AML-193 (cell line): ENCODE measurements around the gene TBXT.
"Not testable (repeated sequence)": the region's sequence is repeated elsewhere in the genome, so short reads cannot be mapped to it uniquely, and the experiment has no call there.

ENCODE experiments used
- DNase-seq, 2 experiments: peaks; one replicate each; lab custom pipeline; 2025; lab: John Stamatoyannopoulos, UW

TBXT gene

DNA sequence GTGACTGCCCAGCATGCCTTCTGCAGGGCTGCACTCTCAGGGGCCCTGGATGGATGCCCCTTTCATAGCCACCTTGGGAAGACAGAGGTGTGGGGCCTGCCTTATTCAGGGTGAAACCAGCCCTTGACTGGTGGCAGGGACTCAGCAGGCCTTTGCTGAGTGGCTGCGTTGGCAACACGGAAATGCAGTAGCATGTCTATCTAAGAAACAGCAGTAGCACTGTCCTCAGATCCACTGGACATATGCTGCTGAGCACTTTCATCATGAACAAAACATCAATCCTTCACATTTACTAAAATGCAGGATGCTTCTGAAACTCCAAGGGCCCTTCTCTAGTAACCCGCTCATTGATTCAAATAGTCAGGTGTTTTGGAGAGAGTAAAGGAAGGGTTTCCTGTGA is 4.9 kb upstream of the TBXT start:
- DNase-seq: no peak

GRCh38 chr6:166169549-166170421 is 2.1 kb upstream of the TBXT start:
- no peak for DNase-seq

GRCh38 chr6:166168616-166169548 is 1.2 kb upstream of the TBXT start:
- DNase-seq: no peak

- no peak for DNase-seq
Measured at GRCh38 chr6:166167258-166167731, 356 bp downstream of the TBXT start.

DNA sequence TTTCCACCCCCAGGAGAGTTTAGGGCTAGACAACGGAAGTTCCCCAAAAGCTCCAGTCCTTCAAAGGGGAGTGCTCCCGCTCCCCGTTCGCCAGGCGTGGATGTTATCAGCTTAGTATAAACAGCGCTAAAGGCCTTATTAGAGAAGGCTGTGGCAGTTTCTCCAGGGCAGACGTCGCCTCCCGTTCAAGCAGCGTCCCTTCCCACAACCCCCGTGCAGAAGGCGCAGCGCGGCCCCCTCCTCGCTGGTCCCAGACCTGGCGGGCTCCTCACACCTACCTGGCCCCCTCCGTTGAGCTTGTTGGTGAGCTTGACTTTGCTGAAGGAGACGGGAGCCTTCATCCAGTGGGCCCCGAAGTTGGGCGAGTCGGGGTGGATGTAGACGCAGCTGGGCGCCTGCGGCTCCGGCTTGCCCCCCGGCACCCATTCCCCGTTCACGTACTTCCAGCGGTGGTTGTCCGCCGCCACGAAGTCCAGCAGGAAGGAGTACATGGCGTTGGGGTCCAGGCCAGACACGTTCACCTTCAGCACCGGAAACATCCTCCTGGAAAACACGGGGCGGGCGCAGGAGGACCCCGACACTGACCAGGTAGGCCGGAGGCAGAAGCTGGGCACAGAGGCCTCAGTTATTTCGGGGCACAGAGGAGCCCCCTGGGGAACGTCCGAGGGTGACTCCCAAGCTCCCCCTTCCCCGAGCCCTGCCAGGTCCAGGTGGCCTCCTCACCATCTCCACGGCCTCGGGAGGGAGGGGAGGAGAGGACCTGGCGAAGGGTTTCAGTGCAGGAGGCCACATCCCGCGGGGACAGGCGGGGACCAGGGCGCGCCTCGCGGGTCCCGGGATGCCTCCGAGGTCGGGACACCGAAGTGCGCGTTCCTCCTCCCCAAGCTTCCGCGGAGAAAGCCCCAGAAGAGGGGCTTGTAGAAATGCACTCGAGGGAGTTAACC is 1.1 kb downstream of the TBXT start:
- DNase-seq: no peak

DNA sequence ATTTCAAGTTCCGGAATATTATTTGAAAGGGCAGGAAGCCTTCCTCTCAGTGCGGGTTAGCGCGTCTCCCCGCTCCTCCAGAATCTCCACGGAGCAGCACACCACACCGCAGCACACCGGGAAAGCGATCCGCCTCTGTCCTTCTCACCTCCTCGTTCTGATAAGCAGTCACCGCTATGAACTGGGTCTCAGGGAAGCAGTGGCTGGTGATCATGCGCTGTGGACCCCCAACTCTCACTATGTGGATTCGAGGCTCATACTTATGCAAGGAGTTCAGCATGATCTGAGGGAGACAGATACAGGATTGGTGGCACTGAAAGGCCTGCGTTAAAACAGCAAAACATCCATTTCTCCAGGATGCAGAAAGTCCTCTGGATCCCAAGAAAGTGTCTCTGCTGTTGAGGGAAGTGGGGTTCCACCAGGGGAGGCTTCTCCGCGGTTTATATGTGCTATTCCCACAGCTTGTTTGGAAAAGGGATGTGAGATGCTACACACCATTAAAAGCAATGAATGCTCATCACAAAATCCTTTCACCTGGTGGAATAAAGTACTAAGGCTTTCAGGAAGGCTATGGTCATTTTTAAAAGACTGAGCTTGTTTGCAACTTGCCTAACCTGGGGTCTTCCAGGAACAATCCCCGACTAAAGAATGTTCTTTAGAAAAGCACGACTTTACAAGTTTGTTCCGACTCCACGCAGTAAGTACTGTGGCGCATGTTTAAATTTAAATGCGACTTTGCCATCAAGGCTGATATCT is 1.9 kb downstream of the TBXT start:
- DNase-seq: no peak

DNA sequence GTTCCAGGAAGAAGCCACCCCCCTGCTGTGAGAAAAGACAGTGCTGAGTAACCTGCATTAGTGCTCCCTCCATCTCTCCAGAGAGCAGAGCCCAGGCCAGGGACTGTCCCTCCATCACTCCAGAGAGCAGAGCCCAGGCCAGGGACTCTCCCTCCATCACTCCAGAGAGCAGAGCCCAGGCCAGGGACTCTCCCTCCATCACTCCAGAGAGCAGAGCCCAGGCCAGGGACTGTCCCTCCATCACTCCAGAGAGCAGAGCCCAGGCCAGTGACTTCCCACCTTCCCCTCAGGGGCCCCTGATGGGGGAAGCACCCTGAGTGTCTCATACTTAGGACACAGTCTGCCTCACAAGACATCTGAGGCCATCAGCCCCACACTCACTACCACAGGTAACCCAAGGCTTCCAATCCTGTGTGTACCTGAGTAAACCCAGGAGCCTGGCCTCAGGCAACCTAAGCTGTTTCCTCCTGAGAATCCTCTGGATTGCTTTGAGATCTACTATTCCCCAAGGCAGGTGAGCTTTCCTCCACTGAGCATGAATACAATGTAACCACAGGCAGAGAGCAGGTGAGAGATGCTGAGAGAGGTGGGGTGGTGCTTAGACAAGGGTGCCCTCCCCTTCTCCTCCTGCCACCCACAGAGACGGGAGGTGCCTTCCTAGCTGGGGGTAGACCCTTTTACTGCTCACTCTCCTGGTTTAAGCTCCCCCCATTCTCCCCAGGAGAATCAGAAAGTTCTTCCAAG is 4.9 kb downstream of the TBXT start:
- no peak for DNase-seq

- DNase-seq: no peak
Measured at GRCh38 chr6:166157930-166158617, 9.6 kb downstream of the TBXT start.

DNA sequence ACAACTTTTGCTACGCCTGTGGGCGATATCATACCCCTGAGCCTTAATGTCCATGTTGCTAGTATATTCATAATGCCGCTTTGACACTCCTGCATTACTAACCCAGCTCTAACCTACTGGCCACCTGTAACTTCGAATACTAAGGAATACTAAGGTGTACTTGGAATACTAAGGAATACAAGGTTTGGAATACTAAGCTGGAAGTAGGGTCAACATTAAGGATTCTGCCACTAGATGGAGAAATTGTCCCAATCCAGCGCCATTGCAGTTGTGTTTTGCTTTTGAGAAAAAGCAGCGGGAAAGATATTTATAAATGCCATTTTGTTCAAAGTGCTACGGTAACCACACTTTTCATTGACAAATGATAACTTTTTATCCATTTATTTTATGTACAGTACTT is 10.7 kb downstream of the TBXT start:
- no peak for DNase-seq

DNA sequence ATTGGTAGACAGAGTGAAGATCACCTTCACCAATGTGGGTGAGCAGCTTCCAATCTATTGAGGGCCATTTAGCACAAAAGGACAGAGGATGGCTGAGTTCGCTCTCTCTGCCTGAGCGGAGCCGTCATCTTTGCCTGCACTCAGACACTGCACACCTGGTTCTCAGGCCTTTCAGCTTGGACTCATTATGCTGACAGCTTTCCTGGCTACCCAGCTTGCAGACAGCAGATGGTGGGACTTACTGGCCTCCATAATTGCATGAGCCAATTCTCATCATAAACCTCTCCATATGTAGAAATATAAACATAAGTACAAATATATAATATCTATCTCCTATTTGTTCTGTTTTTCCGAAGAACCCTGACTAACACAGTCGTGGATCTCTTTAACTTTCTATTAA is 13.7 kb downstream of the TBXT start:
- DNase-seq: no peak

- no peak for DNase-seq
Measured at GRCh38 chr6:166152660-166153059, 15.0 kb downstream of the TBXT start.

DNA sequence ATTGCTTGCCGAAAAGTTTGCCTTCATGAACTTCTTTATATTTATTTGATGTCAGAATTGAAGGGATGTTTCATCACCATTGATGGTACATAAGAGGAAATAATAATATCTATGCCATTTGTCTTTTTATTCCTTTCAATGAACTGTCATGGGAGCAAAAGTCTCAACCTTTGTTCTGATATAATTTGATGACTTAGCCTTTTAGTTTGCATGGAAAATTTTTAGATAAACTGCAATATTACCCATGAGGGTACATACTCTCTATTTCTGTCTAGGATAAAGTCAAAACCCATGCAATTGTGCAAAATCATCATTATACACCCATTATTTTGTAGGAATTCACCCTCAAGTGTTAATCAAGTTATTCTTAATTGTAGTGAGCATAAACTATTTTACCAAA is 15.9 kb downstream of the TBXT start:
- DNase-seq: no peak

DNA sequence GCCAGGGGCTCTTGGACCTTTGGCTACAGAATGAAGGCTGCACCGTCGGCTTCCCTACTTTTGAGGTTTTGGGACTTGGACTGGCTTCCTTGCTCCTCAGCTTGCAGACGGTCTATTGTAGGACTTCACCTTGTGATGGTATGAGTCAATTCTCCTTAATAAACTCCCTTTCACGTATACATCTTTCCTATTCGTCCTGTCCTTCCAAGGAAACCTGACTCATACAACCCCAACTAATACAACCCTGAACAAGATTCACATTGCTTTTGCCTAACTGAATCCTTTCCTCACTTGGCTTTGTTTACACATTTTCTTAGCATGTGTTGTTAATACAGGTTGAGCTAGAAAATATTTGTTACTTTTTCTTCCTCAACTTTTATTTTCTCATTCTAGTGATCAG is 21.9 kb downstream of the TBXT start:
- no peak for DNase-seq

DNA sequence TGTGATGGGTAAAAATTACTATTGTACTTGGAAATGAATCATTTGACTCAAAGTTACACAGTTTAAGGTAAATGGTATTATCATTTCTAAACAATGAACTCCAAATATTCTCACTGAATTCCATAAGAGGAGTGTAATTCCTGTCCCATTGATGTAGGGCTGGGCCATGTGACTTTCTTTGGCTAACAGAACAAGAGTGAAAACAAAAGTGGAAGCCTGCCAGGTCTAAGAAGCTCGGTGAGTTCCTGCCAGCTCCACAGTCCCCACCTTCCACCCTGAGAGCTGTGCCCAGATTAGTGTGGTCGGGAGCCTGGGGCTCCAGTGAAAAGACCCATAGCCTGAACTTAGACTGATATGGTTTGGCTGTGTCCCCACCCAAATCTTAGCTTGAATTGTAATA is 24.6 kb downstream of the TBXT start:
- DNase-seq: no peak

- DNase-seq: no peak
Measured at GRCh38 chr6:166127624-166128472, 39.8 kb downstream of the TBXT start.

DNA sequence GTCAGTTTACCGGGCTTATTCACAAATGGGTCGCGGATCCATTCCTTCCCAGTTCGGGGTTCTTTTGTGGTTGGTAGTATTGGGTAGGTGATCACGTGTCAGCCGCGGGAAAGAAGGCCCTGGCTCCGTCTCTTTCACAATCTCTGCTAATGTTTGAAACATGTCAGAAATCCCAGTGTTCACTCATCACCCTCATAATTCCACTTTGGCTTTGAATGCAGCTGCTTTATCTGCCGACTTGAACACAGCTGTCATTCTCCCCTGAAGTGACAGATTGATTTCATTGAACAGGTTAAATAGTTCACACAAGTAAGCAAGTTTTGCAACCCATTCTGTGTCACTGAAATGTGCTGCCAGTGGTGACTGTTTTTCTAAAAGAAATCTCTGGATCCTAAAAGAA is 44.5 kb downstream of the TBXT start:
- DNase-seq: not testable (repeated sequence)

GRCh38 chr6:166121726-166122125 is 45.9 kb downstream of the TBXT start:
- DNase-seq: no peak

GRCh38 chr6:166119116-166119911 is 48.3 kb downstream of the TBXT start:
- no peak for DNase-seq
